ENCODE results near the gene ZBTB7C. TPM values are rescaled to one million over a fixed set of nuclear protein-coding genes. Genes with fewer than 3 reads are reported as not detected.

Gene ZBTB7C
- polyA plus RNA-seq, 12 donors, result 2.5 to 12.5 (median 4.2) TPM; not detected in 1

GRCh38 chr18:48003426-48004349 lies 405.5 kb downstream of the ZBTB7C start:
- no peak for DNase-seq

DNA sequence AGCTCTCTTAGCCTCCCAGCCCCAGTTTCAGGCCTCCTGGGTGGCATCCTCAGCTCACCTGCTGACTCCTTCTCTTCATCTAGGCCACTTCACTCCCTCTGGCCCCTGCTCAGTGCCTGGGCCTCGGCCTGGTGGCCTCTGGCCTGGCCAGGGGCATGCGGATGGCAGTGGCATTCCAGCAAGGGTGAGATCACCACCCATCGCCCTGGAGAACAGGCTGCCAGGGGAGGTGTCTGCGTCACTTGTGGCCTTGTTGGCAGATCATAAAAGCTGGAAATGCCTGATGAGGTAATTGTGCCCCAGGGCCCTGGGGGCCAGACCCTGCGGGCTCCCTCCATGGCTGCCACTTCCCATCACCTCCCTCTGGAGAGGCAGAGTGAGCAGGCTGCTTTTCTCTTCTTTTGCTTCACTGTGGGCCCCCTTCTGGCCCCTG lies 406.2 kb downstream of the ZBTB7C start:
- DNase-seq, result no peak

- DNase-seq, result no peak
Observed at GRCh38 chr18:48000701-48001100, 408.5 kb downstream of the ZBTB7C start.

GRCh38 chr18:47999801-48000248 lies 409.4 kb downstream of the ZBTB7C start:
- no peak for DNase-seq

DNA sequence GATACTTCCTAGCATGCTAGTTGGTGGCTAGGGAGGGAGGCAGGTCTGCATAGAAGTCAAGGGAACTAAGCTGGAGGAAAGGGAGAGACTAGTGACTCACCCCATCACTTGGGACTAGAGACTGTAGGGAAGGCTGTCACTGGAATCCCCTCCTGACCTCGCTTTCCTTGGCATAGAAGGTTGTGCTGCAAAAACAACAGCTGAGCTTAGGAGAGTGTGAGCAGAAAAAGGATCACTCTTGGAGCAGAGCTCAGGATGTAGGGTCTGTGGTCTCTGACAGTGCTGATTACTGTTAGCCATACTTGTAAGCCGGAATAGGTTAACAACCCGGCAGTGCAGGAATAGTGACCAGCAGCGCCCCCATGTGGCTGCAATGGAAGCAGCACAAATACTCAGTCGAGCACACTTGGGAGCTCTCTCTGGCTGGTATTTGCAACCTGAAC lies 411.8 kb downstream of the ZBTB7C start:
- no peak for DNase-seq

DNA sequence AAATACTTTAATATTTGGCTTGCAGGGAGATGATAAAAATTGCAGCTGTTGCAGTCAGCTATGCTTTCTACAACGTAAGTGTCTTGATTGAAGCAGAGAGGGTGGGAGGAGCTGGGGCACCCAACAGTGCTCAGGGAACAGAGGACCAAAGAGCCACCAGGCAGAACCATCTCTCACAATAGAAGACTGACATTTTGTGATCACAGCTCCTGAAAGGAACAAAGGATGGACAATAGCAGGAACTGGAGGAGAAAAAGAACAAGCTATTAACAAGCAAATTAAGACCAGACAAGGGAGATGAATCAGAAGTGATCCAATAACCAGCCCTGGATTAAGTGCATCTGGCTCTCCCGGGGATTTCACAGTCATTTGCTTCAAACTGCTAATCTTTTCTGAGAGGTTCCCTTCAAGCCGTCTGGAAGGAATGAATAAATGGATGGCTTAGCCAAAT lies 413.1 kb downstream of the ZBTB7C start:
- no peak for DNase-seq

DNA sequence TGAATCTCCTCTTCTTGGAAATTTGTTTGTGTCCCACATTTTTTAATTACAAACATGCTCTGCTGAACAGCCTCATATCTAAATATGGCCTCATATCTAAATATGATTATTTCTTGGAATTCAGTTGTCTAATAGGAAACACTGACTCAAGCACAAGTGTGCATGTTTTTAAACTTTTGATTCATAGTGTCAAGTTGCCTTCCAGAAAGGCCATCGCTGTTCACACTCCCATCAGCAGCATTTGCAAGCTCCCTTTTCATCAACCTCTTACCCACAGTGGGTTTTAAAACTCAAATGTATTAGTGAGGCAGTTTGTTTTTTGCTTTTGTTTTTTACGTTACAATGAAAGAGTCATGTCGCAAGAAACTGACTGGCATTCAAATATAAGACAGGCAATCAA lies 413.5 kb downstream of the ZBTB7C start:
- no peak for DNase-seq

DNA sequence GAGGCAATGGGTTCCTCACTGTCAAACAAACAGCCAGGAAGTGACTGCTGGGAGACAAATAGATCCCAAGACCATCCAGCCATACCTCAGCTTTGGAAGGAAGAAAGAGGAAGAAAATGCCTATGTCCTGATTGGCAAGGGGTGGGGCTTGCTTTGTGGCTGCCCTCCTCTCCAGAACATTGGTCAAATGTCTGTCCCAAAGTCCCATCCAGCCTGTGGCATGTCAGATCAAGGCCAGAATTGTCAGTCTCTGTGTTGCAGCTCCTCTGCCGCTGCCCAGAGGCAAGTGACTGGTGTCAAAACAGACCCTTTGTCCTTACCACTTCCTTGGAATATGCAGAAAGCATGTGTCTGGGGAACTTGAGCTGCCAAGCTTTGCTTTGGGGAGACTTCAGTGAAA lies 415.8 kb downstream of the ZBTB7C start:
- no peak for DNase-seq

DNA sequence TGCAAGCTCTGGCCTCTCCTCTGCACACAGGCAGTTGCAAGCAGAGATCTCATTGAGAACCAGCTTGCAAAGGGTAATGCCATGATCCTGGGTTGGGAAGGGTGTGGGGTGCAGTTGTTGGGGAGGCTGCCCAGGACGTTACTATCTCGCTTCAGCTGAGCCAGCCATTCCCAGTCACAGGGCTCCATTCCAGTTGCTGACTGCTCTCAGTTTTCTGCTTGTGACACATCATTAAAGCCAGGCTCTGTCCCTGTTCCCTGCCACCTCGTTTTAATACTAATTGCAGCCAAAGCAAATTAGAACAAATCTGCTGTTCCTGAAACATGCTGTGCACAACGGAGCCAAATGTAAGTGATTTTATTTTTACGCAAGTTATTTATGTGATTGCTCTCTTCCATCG lies 416.2 kb downstream of the ZBTB7C start:
- no peak for DNase-seq

DNA sequence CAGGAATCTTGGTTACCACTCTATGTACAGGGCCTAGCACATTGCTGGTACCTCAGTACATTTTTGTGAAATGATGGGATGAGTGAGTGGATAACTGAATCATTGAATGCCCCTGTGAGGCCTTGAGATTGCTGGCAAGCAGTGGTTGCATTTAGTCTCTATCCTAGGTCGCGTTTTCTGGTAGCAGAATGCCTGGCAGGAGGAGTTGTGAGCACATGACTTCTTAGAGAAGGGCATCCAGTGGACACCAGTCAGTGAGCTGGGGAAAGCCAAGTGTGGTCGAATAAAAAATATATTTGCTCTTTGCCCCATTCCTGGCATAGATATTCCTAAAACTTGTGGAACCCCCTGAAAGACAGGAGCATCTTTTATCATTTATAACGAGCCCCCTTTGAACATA lies 416.9 kb downstream of the ZBTB7C start:
- DNase-seq, result no peak

GRCh38 chr18:47990981-47991380 lies 418.2 kb downstream of the ZBTB7C start:
- no peak for DNase-seq

- no peak for DNase-seq
Observed at GRCh38 chr18:47987388-47987699, 421.8 kb downstream of the ZBTB7C start.

GRCh38 chr18:47986620-47987387 lies 422.4 kb downstream of the ZBTB7C start:
- no peak for DNase-seq

GRCh38 chr18:47985866-47986265 lies 423.3 kb downstream of the ZBTB7C start:
- no peak for DNase-seq

DNA sequence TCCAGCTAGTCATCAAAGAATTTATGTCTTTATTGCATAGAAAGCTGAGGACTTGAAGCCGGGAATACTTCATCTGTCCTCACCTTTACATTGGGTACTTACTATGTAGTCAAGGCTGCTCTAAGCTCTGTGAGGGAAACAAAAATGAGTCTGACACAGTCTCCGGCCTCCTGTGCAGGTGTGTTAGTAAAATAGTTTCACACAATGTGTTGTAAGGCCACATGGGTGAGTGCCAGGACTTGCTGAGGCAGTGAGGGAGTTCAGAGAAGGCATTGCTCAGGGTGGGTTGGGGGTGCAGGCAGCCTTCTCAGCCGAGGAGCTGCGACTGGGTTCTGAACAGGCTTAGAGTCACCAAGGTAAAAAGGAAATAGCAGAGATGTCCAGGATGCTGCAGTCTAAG lies 424.2 kb downstream of the ZBTB7C start:
- DNase-seq, result no peak

DNA sequence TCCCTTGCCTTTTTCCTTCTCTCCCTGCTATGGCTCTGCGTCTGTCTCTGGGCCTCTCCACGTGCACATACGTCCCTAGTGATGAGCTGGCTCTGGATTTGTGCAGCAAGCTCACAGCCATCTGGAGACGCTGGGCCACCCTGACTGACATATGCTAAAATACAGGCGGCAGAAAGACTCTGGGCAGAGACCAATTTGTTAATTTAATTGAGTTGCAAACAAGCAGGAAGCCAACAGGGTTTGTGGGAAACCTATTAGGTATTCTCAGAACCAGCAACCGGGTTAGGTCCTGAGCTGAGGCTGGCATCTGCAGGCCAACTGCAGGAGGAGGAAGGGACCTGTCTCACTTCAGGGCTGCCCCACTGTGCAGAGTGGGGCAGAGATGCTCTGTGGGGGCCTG lies 425.2 kb downstream of the ZBTB7C start:
- DNase-seq, result no peak

GRCh38 chr18:47983055-47983454 lies 426.1 kb downstream of the ZBTB7C start:
- DNase-seq, result no peak

DNA sequence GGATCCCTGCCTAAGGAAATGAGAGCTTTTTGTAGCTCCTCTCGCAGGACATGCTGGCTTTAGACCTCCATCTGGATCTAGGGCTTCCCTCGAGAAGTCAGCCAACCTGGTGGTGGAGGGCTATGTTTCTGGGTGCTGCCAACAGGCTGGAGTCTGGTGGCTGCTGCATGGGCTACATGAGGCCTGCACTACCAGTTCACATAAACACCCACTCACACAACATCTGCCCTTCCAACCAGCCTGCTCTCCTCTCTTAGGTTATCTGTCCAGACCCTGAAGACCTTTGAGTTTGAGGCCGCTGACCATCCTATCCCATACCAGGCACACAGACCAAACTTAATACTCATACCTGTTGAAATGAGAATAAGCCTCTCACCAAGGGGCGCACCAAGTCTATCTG lies 427.4 kb downstream of the ZBTB7C start:
- DNase-seq, result no peak

GRCh38 chr18:47981320-47981719 lies 427.9 kb downstream of the ZBTB7C start:
- no peak for DNase-seq

- DNase-seq, result no peak
Observed at GRCh38 chr18:47979611-47980200, 429.5 kb downstream of the ZBTB7C start.

DNA sequence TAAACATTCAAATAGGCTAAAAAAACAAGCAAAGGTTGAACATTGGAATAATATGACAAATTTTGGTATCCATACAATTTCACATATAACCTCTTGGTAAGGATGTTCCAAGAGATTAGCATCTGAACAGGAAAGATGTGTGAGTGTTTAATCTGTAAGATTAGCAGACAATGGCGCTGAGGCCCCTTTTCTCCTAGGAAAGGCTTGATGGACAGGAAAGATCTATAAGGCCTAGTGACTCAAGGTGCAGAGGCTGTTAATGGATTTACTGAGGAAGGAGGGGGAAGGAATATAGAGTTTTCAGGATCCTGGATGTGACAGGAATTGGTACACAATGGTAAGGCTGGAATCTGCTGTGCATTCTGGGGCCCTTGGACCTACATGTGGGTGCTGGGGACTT lies 430.6 kb downstream of the ZBTB7C start:
- no peak for DNase-seq

DNA sequence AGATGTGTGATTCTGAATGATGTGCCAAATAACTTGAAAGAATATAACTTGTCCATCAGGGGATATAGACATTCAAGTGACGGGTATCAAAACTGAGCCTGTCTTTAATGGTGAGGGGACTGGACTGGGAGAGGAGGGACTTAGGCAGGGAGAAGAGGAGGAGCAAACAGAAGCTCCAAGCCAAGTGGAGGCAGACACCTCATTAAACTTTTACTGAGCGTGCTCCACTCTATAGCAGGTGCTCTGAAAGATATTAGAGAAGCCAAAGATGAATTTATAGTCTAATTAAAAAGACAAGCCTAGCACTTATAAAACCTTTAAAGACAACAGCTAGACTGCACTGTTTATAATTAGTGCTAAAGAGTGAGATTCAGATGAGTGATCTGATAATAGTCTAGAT lies 431.0 kb downstream of the ZBTB7C start:
- DNase-seq, result no peak

Measured in muscle of arm (tissue), 12 donors.